ENCODE data around the gene HAUS2.
A peak's percentile ranks its signal among the peaks of the same experiment; 100 is the strongest.
"Not testable (repeated sequence)": the region's sequence is repeated elsewhere in the genome, so short reads cannot be mapped to it uniquely, and the experiment has no call there.

HAUS2 gene

DNA sequence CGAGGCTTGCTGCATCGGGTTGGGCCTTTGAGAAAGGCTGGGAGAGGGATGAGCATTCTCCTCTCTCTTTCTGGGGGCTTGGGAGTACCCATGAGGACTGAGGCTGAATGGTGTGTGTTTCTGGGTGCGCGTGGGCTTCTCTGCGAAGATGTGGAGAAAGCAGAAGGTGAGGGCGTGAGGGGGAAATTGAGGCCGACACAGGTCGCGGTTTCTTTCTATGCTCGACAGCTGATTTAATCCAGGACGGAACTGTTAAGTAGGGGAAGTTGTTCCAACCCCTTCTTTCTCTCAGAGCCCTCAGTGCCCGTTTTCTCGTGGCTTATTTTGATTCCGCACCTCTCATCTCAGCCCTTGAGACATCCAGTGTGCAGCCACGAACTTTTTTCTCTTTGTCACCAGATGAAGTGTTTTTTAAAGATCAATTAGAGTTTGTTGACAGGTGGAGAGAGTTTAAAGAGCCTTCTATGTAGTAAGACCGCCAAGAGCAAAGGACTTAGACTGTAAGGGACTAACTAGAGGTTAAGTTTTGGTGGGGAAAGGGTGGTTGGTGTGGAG is 27.5 kb downstream of the HAUS2 start:
- DNase-seq: no peak

DNA sequence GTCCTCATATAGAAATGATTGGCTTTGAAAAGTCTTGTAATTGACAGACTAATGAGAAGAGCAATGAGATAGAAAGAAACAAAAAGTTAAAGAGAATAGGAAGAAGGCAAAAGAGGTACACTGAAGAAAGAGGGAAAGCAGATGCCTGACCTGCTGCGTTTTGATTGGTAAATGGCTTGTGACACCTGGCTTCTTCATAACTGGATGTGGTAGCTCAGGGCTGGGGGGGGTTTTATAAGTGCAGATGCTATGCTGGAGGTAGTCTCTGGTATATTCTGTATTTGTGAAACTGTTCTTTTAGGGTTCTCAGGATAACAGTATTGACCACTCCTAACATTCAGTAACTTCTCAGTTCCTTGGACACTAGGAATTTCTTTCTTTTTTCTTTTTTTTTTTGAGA is 28.1 kb downstream of the HAUS2 start:
- no peak for DNase-seq

- DNase-seq: peak; percentile 72
Observed at GRCh38 chr15:42577514-42578031, 28.9 kb downstream of the HAUS2 start.

GRCh38 chr15:42578984-42579537 is 30.4 kb downstream of the HAUS2 start:
- DNase-seq: no peak

GRCh38 chr15:42581272-42581730 is 32.7 kb downstream of the HAUS2 start:
- DNase-seq: peak; percentile 69

DNA sequence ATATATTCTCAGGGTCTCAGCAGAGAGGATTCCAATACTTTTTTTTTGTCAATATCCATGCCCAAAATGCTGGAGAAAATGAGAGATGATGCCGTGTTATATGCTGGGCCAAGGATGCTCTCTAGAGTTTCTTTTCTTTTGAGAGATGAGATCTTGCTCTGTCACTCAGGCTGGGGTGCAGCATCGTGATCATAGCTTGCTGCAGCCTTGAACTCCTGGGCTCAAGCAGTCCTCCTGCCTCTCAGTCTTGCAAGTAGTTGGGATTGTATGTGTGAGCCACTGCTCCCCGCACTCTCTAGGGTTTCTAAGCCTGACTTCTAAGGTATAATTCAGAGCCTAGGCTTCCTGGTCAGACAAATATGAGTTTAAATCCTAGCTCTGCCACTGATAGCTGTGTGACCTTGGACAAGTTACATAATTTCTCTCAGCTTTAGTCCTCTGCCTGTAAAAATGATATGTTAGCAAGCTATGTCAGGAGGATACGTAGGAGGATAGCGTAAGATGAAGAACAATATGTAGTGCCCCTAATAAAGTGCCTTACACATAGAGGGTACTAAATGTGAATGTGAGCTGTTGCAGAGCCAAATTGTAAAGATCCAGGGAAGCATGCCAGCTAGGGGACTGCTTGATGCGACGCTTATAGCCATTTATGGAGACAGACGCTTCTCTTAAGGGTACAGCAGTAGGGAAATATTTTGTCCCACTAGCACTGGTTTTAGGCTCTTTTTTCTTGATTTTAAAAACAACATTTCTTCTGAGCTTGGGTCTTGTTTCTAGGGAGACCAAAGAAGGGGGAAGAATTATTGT is 34.1 kb downstream of the HAUS2 start:
- no peak for DNase-seq

DNA sequence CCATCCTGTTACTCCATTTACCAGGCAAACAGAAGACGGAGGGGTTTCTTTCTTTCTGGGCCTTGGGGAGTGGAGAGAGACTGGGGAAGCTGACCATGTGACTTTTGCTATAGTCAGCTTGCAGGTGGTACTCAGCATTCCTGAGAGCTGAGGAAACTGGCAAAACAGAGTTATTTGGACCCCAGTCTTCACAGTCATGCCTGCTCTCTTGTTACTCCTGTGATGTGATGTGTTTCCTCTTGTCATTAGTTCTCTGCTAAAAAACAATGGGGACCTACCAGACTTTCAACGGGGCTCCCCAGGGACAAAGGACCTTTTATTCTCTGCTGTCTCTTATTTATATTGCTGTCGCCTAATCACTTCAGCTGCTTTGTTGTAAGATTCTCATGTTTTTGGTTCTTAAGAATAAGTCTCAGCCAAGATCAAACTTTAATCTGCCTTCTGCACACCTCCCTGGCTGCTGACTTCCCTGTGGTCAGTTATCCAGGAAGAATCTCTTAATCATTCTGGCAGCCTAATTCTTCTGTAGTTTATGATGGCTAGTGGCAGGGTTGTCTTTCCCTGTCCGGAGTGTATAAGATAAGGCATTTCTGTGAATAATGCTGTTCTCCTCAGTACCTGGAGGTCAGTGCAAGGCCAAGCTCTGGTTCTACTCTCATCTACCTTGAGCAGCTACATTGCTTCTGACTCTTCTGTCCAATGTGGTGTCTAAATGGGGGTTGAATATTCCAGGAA is 35.6 kb downstream of the HAUS2 start:
- peak; percentile 20 for DNase-seq

DNA sequence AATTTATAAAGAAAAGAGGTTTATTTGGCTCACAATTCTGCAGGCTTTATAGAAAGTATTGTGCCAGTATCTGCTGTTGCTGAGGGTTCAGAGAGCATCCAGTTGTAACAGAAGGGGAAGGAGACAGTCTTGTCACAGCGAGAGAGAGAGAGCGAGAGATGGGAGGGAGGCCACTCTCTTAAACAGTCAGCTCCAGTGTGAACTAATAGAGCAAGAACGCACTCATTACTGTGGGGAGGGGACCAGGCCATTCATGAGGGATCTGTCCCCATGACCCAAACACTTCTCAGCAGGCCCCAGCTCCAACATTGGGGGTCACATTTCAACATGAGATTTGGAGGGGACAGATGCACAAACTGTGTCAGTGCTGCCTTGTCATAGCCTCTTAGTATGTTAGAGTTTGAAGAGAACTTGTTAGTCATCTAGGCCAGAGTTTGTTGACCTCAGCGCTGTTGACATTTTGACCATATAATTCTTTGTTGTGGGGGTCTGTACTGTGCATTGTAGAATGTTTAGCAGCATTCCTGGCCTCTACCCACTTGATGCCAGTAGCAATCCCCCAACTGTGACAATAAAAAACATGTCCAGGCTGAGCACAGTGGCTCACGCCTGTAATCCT is 42.1 kb downstream of the HAUS2 start:
- no peak for DNase-seq

DNA sequence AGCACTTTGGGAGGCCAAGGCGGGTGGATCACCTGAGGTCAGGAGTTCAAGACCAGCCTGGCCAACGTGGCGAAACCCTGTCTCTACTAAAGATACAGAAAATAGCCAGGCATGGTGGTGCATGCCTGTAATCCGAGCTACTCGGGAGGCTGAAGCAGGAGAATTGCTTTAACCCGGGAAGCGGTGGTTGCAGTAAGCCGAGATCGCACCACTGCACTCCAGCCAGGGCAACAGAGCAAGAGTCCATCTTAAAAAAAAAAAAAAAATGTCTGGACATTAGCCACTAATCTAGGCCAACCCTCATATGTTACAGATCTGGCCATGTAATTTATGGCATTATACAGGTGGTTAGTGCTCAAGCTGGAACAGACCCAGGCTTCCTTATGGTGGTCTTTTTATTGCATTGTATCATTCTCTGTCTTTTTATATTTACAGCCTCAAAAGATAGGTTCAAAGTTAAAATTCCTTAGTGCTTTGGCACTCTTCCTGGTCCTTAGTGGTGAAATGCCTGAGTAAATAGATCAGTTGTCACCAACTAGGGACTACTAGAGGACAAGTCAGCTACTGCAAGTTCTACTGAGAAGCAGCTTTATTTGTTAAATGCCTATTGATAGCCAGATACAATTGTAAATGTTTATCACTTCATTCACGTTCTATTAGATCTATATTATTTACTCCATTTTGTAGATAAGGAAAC is 42.7 kb downstream of the HAUS2 start:
- peak; percentile 64 for DNase-seq

DNA sequence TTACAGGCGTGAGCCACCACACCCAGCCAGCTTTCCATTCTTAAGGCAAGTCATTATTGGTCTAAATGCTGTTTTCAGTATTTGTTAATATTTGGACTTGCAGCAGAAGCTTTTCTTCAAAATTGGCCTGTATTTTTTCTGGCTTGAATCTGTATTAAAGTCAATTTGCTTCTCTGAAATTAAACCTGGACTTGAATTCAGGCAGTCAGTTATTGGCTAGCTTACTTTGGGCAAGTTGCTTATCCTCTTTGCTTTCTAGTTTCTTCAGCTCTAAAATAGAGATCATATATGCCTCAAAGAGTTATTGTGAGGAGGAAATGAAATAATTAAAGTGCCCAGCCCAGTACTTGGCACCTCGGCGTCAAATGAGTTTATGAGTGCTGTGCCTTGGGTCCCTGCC is 44.1 kb downstream of the HAUS2 start:
- no peak for DNase-seq

GRCh38 chr15:42593143-42593542 is 44.5 kb downstream of the HAUS2 start:
- DNase-seq: peak; percentile 28

DNA sequence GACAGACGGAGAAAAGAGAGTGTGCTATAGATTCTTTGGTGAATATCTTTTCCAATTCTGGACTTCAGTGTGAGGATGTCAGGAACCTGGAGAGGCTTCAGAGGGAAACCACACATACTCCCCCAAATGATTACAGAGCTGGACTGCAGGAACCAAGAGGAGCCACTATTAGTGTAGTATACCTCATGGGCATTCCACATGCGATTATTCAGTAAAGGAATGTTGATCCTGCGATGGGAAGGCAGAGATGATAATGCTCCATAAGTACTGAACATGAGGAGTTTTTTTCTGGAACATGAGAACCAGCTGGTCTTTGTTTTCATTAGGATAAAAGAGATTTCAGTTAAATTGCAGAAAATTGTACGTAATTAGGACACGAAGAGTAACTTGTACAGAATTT is 45.5 kb downstream of the HAUS2 start:
- DNase-seq: peak; percentile 22

DNA sequence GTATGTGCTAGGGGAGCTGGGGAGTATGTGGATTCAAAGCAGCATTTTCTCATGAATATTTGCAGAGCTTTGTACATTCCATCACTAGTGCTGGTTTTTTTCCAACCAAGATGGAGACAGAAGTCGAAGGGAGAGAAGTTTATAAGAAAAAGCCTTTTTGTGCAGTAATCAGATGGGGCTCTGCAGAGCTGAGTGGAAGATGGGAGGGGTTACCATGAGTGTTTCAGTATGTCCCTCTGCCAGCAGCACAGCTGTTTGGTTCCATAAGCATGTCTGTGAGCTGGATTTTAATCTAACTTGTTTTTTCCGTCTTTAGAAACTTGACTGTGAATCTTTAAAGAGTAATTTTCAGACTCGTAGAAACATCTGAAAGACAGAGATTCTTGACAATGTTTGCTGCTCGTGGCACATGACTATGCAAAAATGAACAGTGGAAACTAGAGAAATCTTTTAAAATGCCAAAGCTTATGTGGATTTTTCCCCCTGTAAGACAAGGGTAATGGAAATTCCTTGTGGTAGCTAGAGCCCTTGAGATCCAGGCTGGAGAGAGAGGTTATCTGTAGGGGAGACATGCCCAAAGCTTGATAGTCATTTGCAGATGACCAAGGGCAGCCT is 47.1 kb downstream of the HAUS2 start:
- DNase-seq: peak; percentile 17

GRCh38 chr15:42601316-42601715 is 52.7 kb downstream of the HAUS2 start:
- DNase-seq: not testable (repeated sequence)

- DNase-seq: no peak
Observed at GRCh38 chr15:42602501-42602900, 53.9 kb downstream of the HAUS2 start.

- no peak for DNase-seq
Observed at GRCh38 chr15:42603978-42604377, 55.3 kb downstream of the HAUS2 start.

DNA sequence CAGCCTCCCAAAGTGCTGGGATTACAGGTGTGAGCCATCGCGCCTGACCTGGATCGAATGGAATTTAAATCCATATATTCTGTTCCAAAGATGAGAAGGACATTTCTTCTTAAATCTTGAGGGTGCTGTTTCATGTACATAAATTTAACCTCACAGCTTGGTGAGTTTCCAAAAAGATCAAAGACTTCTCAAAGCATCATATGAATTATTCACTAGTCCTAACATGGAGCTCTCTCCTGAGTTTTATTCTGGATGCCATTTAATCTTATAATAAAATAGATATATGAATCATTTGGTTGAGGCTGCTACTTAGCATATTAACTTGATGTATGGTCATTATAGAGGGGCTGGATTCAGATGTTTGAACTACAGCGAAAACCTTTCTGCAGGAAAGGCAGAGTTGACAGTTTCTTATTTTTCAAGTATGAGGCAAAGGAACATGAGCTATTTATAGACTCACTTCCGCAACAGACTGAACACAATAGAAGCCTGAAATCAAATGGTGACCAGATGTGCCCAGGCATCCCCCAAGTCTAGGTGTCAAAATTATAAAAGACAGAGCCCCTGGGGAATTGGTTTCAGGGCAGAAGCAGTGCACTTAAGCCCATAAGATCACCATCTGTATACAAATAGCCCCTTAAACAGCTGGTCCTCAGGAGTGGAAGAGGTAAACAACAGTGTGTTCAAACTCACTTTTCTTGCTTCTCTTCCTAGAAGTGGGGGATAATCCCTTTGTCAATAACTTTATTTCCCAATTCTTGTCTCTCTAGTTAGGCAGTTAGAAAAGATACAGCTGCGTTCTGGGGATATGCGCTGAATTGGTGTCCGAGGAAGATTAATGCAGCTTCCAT is 56.5 kb downstream of the HAUS2 start:
- DNase-seq: peak; percentile 52

- DNase-seq: no peak
Observed at GRCh38 chr15:42605796-42606195, 57.2 kb downstream of the HAUS2 start.

- DNase-seq: peak; percentile 28
Observed at GRCh38 chr15:42608110-42608531, 59.5 kb downstream of the HAUS2 start.

GRCh38 chr15:42608752-42609488 is 60.3 kb downstream of the HAUS2 start:
- no peak for DNase-seq
